ENCODE results near the gene SLC8A2.
"Not testable (repeated sequence)": the region's sequence is repeated elsewhere in the genome, so short reads cannot be mapped to it uniquely, and the experiment has no call there.

Gene SLC8A2

GRCh38 chr19:47428177-47428894, 43.4 kb downstream of the SLC8A2 start:
- peak; percentile 100 for DNase-seq

DNA sequence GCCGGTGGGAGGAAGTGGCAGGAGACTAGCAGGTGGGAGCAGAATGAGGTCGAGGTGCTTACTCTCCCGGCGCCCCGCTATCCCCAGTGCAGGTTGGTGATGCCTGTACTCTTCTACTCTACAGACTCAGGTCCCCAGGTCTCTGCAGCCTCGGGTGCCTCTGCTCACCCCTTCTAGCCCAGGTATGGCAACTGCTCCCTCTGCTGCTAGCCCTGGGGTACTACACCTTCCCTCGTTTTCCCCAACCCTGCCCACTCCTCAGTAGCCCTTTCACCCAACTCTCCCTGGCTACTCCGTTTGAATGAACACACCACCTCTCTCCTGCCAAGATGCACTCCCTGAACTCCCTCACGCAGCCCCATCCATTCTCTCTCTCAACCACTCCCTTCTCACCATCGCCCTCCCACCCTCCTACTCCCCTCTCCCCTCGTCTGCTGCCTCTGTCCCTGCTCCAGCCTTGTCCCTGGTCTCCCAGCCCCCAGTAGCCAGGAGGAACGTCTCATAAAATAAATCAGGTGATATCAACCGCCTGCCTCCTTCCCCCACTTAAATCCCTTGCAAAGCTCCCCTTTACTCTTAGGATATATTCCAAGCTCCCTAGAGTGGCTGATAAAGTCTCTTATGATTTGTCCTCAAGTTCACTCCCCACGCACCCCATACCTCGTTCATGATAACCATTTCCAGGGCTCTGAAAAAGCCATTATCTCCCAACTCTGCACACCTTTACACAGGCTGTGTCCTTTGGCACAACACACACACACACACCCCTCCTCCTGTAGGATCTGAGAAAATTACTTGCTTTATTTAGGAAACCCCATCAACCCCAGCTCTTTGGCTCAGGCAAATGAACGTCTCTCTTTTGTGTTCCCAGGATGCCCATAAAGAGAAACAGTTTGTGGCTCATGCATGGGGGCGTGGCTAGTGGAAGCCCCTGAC, 44.2 kb downstream of the SLC8A2 start:
- DNase-seq = peak; percentile 94

DNA sequence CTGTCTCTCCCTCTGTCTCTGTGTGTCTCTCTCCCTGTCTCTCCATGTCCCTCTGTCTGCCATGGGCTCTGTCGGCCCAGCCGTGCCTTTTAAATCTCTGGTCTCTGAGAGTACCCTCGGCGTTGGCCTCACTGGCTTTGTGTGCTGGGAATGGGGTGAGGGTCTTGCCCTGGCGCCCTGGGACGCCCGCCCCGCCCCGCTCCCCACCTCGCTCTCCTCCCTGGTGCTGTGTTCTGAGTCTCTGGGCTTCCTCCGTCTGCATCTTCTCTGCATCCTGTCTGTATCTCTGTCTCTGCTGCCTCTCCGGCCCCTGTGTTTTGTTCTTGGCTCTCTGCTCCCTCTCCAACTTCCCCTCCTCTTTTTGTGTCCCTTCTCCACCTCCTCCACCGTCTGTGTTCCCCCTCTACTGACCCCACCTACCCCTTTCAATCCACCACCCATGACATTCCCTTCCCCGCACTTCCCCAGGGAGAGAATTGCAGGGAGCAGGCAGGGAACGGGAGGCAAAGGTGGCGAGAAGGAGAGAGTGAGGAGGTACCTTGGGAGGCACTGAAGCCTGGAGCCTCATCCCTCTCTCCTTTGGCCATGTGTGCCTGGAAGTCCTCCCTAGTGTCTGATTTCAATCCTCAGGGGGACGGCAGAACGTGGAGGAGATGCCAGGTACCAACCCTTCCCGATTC, 48.4 kb downstream of the SLC8A2 start:
- DNase-seq = no peak

DNA sequence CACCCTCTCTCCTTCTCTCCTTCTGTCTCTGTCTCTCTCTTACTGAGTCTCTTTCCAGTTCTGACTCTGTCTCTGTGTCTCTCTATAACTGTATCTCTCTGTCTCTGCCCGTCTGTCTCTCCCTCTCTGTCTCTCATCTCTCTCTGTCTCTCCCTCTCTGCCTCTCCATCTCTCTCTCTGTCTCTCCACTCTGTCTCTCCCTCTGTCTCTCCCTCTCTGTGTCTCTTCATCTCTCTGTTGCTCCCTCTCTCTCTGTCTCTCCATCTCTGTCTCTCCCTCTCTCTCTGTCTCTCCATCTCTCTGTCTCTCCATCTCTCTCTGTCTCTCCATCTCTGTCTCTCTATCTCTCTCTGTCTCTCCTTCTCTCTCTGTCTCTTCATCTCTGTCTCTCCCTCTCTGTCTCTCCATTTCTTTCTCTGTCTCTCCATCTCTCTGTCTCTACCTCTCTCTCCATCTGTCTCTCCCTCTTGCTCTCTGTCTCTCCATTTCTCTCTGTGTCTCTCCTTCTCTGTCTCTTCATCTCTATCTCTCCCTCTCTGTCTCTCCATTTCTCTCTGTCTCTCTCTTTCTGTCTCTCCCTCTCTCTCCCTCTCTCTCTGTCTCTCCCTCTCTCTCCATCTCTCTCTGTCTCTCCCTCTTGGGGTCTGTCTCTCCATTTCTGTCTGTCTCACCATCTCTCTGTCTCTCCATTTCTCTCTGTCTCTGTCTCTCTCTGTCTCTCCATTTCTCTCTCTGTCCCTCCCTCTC, 49.1 kb downstream of the SLC8A2 start:
- no peak for DNase-seq

DNA sequence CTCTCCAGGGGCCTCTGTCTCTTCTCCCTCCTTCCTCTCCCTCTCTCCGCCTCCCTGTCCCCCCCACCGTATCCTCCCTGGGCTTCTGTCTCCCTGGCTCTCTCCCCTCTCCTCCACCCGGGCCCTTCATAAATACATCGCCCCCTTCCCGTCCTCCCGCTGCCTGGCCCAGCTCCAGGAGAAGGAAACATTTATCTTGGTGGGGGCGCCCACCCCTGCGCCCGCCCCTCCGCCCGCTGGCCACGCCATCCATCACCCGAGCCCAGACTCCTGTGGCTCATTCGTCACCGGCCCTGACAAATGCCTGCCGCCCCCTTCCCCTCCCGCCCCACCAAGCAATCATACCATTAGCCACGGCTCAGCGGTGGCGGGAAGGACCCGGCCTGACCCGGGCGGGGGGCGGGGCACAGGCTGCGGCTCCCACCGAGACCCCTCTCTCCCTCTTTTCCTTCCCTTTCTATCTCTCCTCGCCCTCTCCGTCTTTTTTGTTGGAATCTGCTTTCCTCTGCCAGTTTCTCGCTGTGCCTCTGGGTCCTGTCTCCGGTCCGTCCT, 49.8 kb downstream of the SLC8A2 start:
- peak; percentile 94 for DNase-seq

DNA sequence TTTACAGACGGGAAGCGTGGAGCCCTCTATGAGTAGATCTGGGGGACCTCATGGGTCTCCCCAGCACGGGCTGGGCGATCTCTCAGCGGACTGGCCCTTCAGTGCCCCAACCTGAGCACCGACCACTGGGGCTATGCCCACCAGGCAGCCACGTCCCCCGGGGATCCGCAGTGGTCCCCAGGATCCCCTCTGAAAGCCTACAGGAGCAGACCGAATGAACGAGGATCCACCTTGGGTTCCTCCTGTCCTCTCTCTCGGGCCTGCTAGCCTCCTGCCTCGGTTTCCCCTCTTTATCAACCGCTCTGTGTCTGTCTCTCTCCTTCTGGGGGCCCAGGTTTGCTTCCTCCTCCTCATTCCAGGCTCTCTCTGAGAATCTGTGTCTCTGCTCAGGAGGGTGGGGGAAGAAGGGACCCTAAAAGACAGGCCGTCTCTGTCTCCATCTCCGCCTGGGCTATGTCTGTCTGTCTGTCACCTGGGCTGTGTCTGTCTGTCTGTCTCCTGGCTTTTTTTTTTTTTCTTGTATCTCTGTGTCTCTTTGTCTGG, 50.4 kb downstream of the SLC8A2 start:
- DNase-seq = peak; percentile 50

DNA sequence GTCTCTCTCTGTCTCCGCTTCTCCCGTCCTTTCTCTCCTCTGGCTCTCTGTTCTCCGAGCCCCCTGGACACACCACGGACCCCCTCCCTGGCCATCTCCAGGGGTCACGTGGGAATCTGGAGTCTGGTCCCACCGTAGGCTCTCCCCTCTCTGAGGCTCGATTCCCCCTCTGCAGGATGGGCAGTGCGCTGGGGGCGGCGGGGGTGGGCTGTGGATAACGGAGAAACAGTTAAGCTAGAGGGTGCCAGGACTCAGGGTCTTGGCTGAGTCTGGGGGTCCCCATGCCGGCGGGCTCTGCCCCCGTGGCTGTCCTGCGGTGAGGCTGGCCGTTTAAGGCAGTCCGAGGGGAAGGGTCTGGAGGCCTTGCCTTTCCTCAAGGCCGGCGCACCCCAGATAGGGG, 51.9 kb downstream of the SLC8A2 start:
- no peak for DNase-seq

GRCh38 chr19:47419030-47419783, 52.5 kb downstream of the SLC8A2 start, which contains the start of gene MEIS3:
TSS of gene MEIS3 (minus strand) at chr19:47419527. CDS start at chr19:47419081, 446 bp downstream.
- DNase-seq = peak; percentile 83

DNA sequence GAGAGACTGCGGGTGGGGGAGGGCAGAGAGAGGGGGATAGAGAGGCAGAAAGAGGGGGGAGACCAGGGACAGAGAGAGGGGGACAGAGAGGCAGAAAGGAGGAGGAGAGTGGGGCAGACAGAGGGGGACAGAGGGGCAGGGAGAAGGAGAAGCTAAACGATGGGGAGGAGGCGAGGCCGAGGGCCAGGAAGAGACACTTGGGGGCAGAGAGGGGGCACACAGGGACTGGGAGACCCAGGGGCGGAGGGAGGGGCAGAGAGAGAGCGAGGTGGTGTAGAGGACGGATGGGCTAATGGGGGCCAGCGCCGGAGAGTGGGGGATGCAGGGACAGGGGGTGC, 53.0 kb downstream of the SLC8A2 start:
- DNase-seq = no peak

GRCh38 chr19:47417746-47418691, 53.7 kb downstream of the SLC8A2 start:
- peak; percentile 56 for DNase-seq

- DNase-seq = no peak
Observed at GRCh38 chr19:47417107-47417745, 54.5 kb downstream of the SLC8A2 start.

DNA sequence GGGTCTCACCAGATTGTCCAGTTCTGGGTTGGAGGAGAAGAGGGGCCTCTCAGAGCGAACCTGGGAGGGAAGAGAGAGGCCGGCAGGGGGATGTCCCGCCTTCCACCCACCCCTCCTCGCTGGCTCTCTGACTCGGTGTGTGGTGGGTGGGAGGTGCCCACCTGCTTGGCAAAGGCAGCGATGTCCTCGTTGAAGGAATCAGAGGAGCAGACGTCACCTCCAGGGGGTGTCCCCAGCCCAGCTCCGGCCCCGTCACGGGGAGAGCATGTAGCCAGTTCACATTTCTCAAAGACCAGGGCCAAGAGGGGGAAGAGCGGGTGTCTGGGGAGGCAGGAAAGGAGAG, 55.1 kb downstream of the SLC8A2 start:
- DNase-seq = no peak

GRCh38 chr19:47415953-47416642, 55.6 kb downstream of the SLC8A2 start:
- DNase-seq = no peak

- no peak for DNase-seq
Observed at GRCh38 chr19:47414469-47414868, 57.2 kb downstream of the SLC8A2 start.

DNA sequence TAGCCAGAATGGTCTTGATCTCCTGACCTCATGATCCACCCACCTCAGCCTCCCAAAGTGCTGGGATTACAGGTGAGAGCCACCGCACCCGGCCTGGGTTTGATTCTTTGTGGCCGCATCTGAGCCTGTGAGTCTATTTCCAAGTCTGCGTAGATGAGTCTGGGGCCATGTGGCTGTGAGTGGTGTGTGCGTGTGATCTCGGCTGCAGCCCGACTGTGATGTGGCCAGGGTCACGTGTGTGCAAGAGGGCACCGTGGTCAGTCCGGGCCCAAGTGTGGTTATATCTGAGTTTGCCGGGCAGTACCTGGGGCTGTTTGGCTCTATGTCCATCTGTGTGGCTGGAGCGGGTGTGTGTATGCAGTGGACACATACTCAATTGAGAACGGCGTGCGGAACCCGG, 57.8 kb downstream of the SLC8A2 start:
- no peak for DNase-seq

GRCh38 chr19:47411696-47412095, 60.0 kb downstream of the SLC8A2 start:
- DNase-seq = not testable (repeated sequence)

DNA sequence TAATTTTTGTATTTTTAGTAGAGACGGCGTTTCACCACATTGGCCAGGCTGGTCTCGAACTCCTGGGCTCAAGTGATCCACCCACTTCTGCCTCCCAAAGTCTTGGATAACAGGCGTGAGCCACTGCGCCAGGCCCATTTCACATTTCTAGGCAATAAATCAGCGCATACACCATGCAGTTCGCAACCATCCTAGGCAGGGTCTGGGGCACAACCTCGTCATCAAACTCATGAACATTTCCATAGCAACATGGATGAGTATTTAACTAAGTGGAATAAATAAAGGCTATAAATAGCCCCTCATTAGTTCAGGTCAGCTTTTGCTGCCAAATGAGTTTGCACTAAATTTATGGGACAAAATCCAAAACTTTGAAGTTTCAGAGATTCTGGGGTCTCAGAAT, 60.6 kb downstream of the SLC8A2 start:
- DNase-seq = no peak

- DNase-seq = no peak
Observed at GRCh38 chr19:47408156-47408938, 63.3 kb downstream of the SLC8A2 start.

All from islet precursor cell (in vitro differentiated cells).